ENCODE data around the gene LGALS4.
"Not testable (repeated sequence)": the region's sequence is repeated elsewhere in the genome, so short reads cannot be mapped to it uniquely, and the experiment has no call there.

The LGALS4 gene

GRCh38 chr19:38788478-38789243 is 24.1 kb downstream of the LGALS4 start, which contains the start of gene LGALS7B:
TSS of gene LGALS7B (plus strand) at chr19:38789200. CDS start at chr19:38789227, 27 bp downstream.
- DNase-seq (ENCODE audit: low read depth), result no peak
- TF ChIP-seq, protein P1, sequence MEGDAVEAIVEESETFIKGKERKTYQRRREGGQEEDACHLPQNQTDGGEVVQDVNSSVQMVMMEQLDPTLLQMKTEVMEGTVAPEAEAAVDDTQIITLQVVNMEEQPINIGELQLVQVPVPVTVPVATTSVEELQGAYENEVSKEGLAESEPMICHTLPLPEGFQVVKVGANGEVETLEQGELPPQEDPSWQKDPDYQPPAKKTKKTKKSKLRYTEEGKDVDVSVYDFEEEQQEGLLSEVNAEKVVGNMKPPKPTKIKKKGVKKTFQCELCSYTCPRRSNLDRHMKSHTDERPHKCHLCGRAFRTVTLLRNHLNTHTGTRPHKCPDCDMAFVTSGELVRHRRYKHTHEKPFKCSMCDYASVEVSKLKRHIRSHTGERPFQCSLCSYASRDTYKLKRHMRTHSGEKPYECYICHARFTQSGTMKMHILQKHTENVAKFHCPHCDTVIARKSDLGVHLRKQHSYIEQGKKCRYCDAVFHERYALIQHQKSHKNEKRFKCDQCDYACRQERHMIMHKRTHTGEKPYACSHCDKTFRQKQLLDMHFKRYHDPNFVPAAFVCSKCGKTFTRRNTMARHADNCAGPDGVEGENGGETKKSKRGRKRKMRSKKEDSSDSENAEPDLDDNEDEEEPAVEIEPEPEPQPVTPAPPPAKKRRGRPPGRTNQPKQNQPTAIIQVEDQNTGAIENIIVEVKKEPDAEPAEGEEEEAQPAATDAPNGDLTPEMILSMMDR (IDR thresholded peaks at IDR 0.05; ENCODE audit: control insufficient read depth, extremely low read depth, insufficient read depth), result no peak

GRCh38 chr19:38786572-38787265 is 26.0 kb downstream of the LGALS4 start:
- DNase-seq (ENCODE audit: low read depth), result no peak
- TF ChIP-seq, protein P1 (IDR thresholded peaks at IDR 0.05; ENCODE audit: control insufficient read depth, extremely low read depth, insufficient read depth), result no peak
- no peak overlapping the region for H3K4me3 ChIP-seq (ENCODE audit: low read depth, low read length)

More at GRCh38 chr19:38788478-38789243, 24.1 kb downstream of the LGALS4 start, which contains the start of gene LGALS7B:
- no peak within 1 kb of the TSS for H3K4me3 ChIP-seq (ENCODE audit: low read depth, low read length)

DNA sequence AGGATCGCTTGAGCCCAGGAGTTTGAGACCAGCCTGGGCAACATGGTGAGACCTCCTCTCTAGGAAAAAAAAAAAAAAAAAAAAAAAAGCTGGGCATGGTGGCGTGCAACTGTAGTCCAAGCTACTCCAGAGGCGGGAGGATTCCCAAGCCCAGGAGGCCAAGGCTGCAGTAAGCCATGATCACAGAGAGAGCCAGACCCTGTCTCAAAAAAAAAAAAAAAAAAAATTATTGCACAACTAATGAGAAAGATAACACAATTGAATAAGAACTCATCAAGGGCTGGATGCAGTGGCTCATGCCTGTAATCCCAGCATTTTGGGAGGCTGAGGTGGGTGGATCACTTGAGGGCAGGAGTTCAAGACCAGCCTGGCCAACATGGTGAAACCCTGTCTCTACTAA is 26.7 kb downstream of the LGALS4 start:
- DNase-seq (ENCODE audit: low read depth); H3K4me3 ChIP-seq (ENCODE audit: low read depth, low read length): not testable (repeated sequence)

- no peak overlapping the region for H3K4me3 ChIP-seq (ENCODE audit: low read depth, low read length)
- TF ChIP-seq, protein P1 (IDR thresholded peaks at IDR 0.05; ENCODE audit: control insufficient read depth, extremely low read depth, insufficient read depth), result no peak
- DNase-seq (ENCODE audit: low read depth), result no peak
These were observed 27.5 kb downstream of the LGALS4 start for GRCh38 chr19:38785187-38785699.

DNA sequence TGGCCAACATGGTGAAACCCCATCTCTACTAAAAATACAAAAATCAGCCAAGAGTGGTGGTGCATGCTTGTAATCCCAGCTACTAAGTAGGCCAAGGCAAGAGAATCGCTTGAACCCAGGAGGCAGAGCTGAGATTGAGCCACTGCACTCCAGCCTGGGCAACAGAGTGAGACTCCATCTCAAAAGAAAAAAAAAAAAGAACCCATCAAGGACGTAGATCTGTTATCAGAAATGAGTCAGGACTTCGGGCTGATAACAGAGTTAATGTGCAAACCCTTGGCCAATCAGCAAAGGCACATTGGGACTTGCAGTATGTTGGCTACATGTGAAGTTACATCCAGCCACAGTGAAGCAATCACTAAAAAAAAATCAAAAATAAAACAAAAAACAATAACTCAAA is 28.5 kb downstream of the LGALS4 start:
- no peak overlapping the region for H3K4me3 ChIP-seq (ENCODE audit: low read depth, low read length)
- TF ChIP-seq, protein P1 (IDR thresholded peaks at IDR 0.05; ENCODE audit: control insufficient read depth, extremely low read depth, insufficient read depth), result no peak
- DNase-seq (ENCODE audit: low read depth), result no peak

- not testable (repeated sequence) for DNase-seq (ENCODE audit: low read depth); H3K4me3 ChIP-seq (ENCODE audit: low read depth, low read length)
These were observed 30.5 kb downstream of the LGALS4 start for GRCh38 chr19:38782212-38782611.

GRCh38 chr19:38781058-38781457 is 31.7 kb downstream of the LGALS4 start:
- H3K4me3 ChIP-seq (ENCODE audit: low read depth, low read length), result no peak overlapping the region
- TF ChIP-seq, protein P1 (IDR thresholded peaks at IDR 0.05; ENCODE audit: control insufficient read depth, extremely low read depth, insufficient read depth), result no peak
- no peak for DNase-seq (ENCODE audit: low read depth)

Data from LNCaP clone FGC (cell line).